ENCODE results near the gene MS4A7.

- TF ChIP-seq POLR2A (IDR thresholded peaks at IDR 0.05) (no peak), EP300 (IDR thresholded peaks at IDR 0.05) (no peak)
These were observed 30.2 kb upstream of the MS4A7 start for GRCh38 chr11:60348116-60348515.

Measured in gastroesophageal sphincter (tissue), 2 donors.